Measurements from ENCODE around the gene KHDC1.
A peak's percentile ranks its signal among the peaks of the same experiment; 100 is the strongest.
"Not testable (repeated sequence)": the region's sequence is repeated elsewhere in the genome, so short reads cannot be mapped to it uniquely, and the experiment has no call there.

The KHDC1 gene

DNA sequence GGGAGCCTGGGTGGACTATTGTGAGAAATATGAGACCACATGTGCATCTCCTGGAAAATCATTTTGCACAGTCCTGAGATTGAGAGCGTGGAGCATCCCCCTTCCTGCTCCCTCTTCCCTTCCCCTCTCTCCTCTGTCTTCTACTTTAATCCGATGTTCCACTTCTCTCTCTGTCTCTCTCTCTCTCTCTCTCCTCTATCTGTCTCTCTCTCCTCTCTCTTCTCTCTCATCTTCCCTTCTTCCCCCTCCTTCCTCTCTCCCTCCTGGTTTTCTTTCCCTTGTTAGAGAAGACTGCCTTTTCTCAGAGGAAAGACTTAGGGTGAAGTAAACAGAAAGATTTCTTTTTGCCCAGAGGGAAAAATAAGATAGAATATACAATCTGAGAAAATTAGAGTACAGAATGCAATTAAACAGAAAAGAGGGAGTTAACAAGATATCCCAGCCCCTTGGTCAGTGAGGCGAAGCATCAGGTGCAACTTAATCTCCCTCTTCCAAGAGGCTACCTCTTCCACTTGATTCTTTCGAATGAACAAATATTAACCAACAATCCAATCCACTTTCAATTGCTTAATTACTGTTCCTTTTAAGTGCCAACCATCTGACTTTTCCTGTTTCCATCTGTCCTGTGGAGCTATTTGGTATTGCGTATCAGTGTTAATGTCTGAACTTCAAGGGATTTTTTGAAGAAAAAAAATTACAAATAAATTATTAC, 14.6 kb downstream of the KHDC1 start:
- peak; percentile 41 for DNase-seq

DNA sequence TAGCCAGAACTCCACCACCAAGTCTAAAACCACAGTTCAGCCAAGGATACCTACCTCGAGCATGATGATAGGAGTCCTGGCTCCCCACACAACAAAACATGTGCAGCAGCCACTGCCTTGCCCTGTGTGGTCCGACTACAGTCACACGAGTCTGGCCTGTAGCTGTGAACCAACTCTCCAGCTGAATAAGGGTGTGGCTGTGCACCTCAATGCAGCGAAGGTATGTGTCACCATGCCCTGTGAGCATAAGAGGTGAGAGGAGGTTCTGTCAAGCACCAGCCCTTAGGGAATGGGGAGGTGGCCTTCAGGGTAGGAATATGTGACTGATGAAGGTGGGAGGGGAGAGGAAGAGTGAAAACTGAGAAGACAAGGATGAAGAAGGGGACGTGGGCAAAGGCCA, 21.0 kb downstream of the KHDC1 start:
- no peak for DNase-seq

DNA sequence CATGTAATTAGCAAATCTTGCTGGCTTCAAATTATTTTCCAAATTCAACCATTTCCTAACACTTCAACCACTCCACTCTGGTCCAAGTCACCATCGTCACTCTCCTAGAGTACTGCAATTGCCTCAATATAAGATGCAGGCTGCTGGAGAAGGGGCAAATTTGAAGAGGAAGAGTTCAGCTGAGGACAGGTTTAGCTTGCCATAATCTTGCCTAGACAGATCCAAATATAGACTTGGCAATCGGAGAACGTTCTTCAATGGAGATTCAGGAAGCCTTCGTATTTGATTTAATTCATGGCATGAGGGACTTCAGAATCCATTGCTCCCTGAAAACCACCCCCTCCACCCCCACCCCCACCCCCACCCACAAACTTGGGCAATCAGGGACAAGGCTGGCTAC, 22.3 kb downstream of the KHDC1 start:
- no peak for DNase-seq

DNA sequence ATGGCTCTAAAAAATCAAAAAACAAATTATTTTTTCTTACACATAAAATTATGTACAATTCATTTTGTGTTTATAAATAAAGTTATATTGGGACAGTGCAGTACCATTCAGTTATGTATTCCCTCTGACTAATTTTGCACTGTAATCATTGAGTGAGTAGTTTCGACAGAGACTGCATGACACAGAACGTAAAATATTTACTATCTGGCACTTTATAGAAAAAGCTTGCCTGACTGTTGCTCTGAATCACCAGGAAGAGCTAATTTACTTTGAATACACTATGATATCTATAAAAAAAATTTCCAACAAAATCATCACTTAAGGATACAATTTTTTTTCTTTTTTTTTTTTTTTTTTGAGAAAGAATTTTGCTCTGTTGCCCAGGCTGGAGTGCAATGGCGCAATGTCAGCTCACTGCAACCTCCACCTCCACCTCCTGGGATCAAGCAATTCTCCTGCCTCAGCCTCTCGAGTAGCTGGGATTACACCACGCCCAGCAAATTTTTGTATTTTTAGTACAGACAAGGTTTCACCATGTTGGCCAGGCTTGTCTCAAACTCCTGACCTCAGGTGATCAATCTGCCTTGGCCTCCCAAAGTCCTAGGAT, 26.7 kb downstream of the KHDC1 start:
- DNase-seq = no peak

DNA sequence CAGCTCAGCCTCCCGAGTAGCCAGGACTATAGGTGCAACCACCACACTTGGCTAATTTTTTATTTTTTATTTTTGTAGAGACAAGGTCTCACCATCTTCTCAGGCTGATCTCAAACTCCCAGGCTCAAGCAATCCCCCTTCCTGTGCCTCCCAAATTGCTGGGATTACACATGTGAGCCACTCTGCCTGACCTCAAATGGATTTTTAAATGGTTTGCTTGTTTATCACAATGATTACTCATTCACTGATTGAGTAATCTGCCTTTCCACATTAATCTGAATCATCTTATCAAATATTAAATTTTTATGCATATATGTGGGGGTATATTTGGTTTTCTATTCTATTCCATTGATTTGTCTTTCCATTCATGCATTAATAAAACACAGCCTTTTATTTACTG, 28.3 kb downstream of the KHDC1 start:
- DNase-seq = no peak

DNA sequence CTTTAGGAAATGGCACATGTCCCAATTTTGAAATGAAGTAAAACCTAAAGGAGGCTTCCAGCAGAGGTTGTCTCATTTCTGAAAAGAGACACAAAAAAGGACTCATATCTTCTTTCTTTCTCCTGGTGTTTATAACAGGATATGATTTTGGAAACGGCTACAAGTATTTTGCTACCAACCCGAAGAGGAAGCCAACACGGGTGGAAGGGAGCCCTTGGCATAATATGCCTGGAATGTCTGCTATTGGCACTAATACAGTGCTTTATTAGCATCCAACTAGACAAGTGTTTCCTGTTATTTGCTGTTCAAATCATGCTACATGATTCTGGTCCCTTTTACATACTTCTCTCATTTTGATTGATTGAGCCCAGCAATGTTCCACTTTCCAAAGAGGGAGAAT, 29.0 kb downstream of the KHDC1 start:
- DNase-seq = not testable (repeated sequence)

DNA sequence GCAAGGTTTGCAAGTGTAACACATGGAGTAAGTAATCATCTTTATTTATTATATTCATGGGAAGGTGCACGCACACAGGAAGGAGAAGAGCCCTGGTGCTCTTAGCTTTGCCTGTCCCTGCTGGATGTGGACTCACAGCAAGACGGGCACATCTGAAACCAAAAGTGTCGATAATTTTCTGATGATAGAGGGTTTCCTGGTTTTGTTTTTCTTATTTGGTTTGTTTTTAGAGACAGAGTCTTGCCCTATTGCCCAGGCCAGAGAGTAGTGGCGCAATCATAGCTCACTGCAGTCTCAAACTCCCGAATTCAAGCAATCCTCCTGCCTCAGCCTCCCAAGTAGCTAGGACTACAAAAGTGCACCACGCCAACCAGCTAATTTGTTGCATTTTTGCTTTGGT, 29.9 kb downstream of the KHDC1 start:
- no peak for DNase-seq

DNA sequence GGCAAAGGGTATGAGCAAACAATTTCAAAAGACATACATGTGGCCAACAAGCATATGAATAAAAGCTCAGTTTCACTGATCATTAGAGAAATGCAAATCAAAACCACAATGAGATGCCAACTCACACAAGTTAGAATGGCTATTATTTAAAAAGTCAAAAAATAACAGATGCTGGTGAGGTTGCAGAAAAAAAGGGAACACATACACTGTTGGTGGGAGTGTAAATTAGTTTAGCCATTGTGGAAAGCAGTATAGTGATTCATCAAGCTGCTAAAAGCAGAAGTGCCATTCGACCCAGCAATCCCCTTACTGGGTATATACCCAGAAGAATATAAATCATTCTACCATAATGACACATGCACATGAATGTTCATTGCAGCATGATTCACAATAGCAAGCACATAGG, 31.0 kb downstream of the KHDC1 start:
- DNase-seq = no peak

DNA sequence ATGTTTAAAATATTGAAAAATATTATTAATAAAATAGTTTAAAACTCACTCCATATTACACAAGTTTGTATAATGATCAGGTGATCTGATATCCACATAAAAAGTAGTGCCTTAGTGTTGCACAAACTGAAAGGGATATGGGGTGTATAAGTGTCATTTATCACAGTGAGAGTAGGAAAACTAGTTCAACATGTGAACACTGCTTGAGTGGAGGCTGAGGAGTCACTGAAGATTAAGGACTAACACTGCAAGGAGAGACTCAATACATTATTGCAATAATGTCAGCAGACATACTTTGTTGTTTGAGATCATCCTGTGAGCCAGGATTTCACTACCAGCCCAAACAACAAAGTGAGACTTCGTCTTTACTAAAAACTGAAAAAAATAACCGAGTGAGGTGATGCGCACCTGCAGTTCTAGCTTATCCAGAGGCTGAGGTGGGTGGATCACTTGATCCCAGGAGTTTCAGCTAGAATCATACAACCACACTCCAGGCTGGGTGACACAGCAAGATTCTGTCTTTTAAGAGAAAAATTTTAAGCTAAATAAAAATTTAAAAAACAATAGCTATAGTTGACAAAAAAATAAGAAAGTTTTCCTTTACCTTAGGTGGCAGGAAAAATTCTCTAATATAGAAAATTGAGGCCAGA, 35.3 kb downstream of the KHDC1 start:
- DNase-seq = no peak

DNA sequence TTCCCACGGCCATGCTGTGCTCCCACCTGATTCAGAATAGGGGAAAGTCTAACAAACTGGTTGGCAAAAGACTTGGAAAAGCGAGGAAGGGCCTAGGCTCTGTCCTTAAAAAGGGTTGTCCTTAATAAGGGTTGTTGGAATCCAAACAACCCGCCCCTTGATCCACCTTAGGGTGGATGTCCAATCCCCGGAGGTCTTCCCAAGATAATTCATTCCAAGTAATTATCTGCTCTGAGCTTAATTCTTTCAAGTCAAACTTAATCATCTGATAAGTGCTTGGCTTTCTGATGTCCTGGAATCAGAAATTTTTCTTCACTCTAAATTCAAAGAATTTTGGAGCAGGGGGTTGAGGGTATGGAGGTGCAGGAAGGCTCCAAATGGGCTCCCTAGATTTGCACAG, 37.6 kb downstream of the KHDC1 start, which contains the start of gene KHDC1L:
TSS of gene KHDC1L (minus strand) at position 101 of the 400 bp plus-strand sequence. CDS start at position 13, 88 bp downstream.
- DNase-seq = no peak

DNA sequence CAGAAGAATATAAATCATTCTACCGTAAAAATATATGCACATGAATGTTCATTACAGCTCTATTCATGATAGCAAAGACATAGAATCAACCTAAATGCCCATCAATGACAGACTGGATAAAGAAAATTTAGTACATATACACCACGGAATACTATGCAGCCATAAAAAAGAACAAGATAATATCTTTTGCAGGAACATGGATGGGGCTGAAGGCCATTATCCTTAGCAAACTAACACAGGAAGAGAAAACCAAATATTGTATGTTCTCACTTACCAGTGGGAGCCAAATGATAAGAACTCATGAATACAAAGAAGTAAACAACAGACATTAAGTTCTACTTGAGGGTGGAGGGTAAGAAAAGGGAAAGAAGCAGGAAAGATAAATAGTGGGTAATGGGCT, 46.1 kb downstream of the KHDC1 start:
- no peak for DNase-seq

DNA sequence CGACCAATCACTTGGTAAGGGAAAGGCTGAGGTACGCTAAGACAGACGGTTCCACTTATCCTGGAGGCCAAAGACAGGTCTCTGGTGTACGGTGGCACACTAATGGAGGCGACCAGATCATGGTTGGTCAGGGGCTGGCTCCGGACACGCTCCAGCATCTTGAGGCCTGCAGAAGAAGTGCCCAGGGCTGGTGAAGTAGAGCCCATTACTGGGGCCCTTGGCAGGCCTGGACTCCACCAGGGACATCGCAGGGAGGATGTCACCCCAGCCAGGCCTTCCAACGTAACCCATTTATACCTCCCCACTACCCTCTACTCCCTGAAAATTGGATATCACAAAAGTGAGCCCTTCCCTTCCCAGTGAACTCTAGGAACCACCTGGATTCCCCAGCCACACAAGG, 53.9 kb downstream of the KHDC1 start:
- DNase-seq = no peak

DNA sequence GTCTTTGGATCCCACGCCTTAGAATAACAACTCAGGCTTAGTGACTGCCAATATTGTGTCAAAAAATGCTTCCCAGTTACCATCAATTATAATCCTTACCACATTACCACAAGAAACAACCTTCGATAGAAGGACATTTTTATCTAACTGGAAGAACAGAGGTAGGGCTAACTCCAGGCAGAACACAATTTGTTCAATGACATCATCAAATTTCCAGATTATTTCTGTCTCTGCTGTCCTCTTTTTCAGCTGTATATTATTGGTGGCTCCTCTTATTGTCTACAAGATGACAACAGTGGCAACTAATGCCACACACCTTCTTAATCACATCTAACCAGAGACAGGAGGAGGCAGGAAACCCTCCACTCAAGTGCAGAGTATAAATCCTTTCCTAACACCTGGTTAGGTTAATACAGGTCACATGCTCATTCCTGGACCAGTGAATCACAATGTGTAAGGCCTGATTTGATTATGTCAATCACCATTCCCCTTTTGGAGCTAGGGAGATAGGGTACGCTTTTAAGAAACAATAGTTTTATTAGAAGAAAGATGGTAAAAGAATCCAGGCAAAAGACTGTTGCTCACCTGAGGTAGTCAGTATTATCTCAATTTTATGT, 55.7 kb downstream of the KHDC1 start:
- DNase-seq = no peak

DNA sequence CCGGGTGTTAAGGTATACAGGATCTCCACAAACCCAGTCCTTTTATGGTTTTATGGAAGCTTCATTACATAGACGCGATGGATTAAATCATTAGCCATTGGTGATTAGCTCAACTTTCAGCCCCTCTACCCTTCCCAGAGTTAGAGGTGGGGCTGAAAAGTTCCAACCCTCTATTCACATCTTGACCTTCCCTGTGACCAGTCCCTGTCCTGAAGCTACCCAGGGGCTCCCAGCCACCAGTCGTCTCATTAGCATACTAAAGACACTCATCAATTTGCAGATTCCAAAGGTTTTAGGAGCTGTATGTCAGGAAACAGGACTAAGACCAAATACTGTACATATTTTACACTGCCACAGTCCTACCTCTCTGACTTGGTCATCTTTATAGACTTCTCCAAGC, 58.7 kb downstream of the KHDC1 start:
- DNase-seq = no peak

DNA sequence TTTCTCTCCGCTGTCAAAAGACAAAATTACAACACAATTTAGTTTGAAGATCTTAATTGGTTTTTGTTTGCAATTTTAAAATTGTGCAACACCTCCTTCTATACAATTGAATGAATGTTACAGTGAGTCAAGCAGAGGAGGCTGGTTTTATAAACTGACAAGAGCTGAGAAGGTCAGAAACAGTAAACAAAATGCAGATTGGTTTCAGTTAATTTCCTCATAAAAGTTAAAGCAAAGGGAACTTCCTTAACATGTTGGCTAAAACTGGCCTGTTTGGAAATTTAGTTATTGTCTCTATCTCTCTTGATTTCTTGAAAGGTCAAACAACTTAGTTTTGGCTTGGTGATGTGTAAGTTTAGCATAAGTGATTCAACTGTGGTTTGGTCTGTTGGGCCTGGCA, 59.9 kb downstream of the KHDC1 start:
- no peak for DNase-seq

DNA sequence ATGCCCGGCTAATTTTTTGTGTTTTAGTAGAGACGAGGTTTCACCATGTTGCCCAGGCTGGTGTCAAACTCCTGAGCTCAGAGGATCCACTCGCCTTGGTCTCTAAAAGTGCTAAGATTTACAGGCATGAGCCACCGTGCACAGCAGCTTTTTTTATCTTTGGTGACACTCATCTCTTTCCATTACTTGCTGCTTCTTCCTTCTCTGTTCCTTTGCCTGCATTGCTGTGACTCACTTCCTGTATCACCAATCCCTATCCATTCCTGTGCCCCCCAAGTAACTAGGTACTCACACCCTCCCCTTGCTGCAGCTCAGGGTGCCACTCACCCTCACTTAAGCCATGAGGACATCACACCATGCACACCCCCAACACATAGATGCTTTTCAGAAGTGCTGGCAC, 62.3 kb downstream of the KHDC1 start:
- no peak for DNase-seq

DNA sequence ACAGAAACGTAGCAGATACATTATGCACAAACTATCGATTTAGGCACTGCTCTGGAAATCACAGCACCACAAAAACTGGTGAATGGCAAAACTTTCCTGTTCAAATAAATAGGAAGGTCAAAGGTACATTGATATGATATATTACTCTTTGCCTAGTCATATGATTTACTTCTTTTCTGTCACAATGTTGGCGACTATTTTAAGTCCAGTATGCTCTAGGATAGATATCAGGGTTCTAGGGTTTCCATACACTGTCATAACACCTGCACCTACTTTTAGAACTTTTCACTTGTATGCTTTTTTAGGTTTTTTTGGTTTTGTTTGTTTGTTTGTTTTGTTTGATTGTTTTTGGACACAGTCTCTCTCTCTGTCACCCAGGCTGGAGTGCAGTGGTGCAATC, 62.7 kb downstream of the KHDC1 start:
- DNase-seq = no peak

DNA sequence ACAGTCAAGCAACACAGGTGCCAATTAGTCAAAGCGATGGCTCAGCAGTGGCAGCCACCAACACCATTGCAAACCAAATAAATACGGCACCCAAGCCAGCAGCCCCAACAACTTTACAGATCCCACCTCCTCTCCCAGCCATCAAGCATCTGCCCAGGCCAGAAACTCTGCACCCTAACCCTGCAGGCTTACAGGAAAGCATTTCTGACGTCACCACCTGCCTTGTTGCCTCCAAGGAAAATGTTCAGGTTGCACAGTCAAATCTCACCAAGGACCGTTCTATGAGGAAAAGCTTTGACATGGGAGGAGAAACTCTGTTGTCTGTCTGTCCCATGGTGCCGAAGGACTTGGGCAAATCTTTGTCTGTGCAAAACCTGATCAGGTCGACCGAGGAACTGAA, 68.3 kb downstream of the KHDC1 start:
- no peak for DNase-seq

DNA sequence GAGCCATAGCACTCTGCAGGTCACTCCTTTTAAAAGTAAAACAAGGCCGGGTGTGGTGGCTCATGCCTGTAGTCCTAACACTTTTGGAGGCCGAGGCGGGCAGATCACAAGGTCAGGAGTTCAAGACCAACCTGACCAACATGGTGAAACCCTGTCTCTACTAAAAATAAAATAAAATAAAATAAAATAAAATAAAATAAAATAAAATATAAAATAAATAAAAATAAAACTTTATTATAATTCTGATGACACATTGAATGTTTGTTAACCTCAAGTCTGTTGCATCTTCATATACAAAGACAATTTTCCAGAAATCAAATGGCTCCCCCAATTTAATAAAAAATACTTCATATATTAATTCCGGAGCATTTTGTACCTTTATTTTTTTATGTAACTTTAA, 69.7 kb downstream of the KHDC1 start:
- DNase-seq = not testable (repeated sequence)

Data from DMS53 (cell line).